Natural killer cell treated with Interleukin-12 subunit alpha and Interleukin-12 subunit beta and Interleukin-15 and Interleukin-18, amount 100 ng/mL, for 72 hours (primary cell): ENCODE measurements around the gene NRP2. TPM values are rescaled to one million over a fixed set of nuclear protein-coding genes. Genes with fewer than 3 reads are reported as not detected.
A peak's percentile ranks its signal among the peaks of the same experiment; 100 is the strongest.

Experiments
- ATAC-seq, 2 donors: fragments of 150-1000 bp; cut with Tn5 transposase in 1 of 2; sonication (Bioruptor Pico), chemical (Tn5 transposase) in 1 of 2; 2 replicates each; pipeline ENCODE4 v1.10.0; 2021
- DNase-seq: peaks from one replicate; pipeline ENCODE4 v3.0.0; 2022; ENCODE audit warnings: low spot score
- H3K27ac Mint-ChIP-seq, 2 donors: 1 replicate in 1 of 2; 2 replicates in 1 of 2; pipeline ENCODE4 v1.8.0; 2022; ENCODE audit warnings: mixed read lengths in 2 of 2, mild to moderate bottlenecking in 1 of 2, moderate library complexity in 1 of 2
- H3K27me3 Mint-ChIP-seq, 2 donors: 1 replicate in 1 of 2; 2 replicates in 1 of 2; pipeline ENCODE4 v1.8.0; 2022; ENCODE audit warnings: mixed read lengths in 2 of 2
- H3K36me3 Mint-ChIP-seq: one replicate; pipeline ENCODE4 v1.8.0; 2022; ENCODE audit warnings: mixed read lengths
- H3K4me1 Mint-ChIP-seq, 2 donors: 1 replicate in 1 of 2; 2 replicates in 1 of 2; pipeline ENCODE4 v1.8.0; 2022; ENCODE audit warnings: low read depth in 2 of 2, mixed read lengths in 2 of 2, mild to moderate bottlenecking in 1 of 2
- H3K4me3 Mint-ChIP-seq: one replicate; pipeline ENCODE4 v1.8.0; 2022; ENCODE audit warnings: mixed read lengths
- H3K9me3 Mint-ChIP-seq: 2 replicates; pipeline ENCODE4 v1.8.0; 2022; ENCODE audit warnings: mixed read lengths
- total RNA-seq, 2 donors: library from RNA; stranded (reverse); gene quantifications; one replicate each; pipeline ENCODE4 v1.2.3, GENCODE V29; 2022

Gene NRP2
- total RNA-seq, 2 donors from 2014 or later, result 1.5 to 2.6 TPM

- DNase-seq, result no peak
- no peak overlapping the region for H3K4me3 Mint-ChIP-seq
- ATAC-seq, result no peak
- H3K36me3 Mint-ChIP-seq, result no peaks in the 10 kb centered on the region
- no peaks in the 10 kb centered on the region for H3K9me3 Mint-ChIP-seq
- peaks cover 7 to 20% of the 10 kb centered on the region in 2 donors for H3K27me3 Mint-ChIP-seq
- H3K4me1 Mint-ChIP-seq, result no peaks in the 10 kb centered on the region
- no peak overlapping the region for H3K27ac Mint-ChIP-seq
Measured at GRCh38 chr2:205651719-205652118, 30.6 kb upstream of the NRP2 start.

- ATAC-seq, result peak in 1 of 2 donors; percentile 45
- Mint-ChIP-seq H3K4me3 (no peak overlapping the region), H3K9me3 (no peaks in the 10 kb centered on the region), H3K27me3 (peaks cover 7 to 17% of the 10 kb centered on the region in 2 donors), H3K36me3 (no peaks in the 10 kb centered on the region), H3K27ac (no peak overlapping the region), H3K4me1 (peaks cover 0 to 2% of the 10 kb centered on the region in 2 donors)
- no peak for DNase-seq
Measured at GRCh38 chr2:205654878-205655605, 27.3 kb upstream of the NRP2 start.

GRCh38 chr2:205655779-205656456 lies 26.4 kb upstream of the NRP2 start:
- no peak overlapping the region for H3K27ac Mint-ChIP-seq

GRCh38 chr2:205656461-205656860 lies 25.8 kb upstream of the NRP2 start:
- no peak for ATAC-seq
- H3K27me3 Mint-ChIP-seq, result peaks cover 10 to 23% of the 10 kb centered on the region in 2 donors
- H3K36me3 Mint-ChIP-seq, result no peaks in the 10 kb centered on the region
- H3K27ac Mint-ChIP-seq, result no peak overlapping the region
- DNase-seq, result no peak
- H3K4me1 Mint-ChIP-seq, result peaks cover 10 to 12% of the 10 kb centered on the region in 2 donors
- no peaks in the 10 kb centered on the region for H3K9me3 Mint-ChIP-seq
- no peak overlapping the region for H3K4me3 Mint-ChIP-seq

More at GRCh38 chr2:205655779-205656456, 26.4 kb upstream of the NRP2 start:
- peaks cover 8 to 10% of the 10 kb centered on the region in 2 donors for H3K4me1 Mint-ChIP-seq
- no peak overlapping the region for H3K4me3 Mint-ChIP-seq
- no peak for ATAC-seq
- H3K36me3 Mint-ChIP-seq, result no peaks in the 10 kb centered on the region
- no peaks in the 10 kb centered on the region for H3K9me3 Mint-ChIP-seq
- peaks cover 10 to 26% of the 10 kb centered on the region in 2 donors for H3K27me3 Mint-ChIP-seq
- no peak for DNase-seq

- Mint-ChIP-seq H3K4me1 (peaks cover 10 to 12% of the 10 kb centered on the region in 2 donors), H3K4me3 (no peak overlapping the region), H3K27ac (no peak overlapping the region), H3K36me3 (no peaks in the 10 kb centered on the region), H3K27me3 (peaks cover 10 to 18% of the 10 kb centered on the region in 2 donors), H3K9me3 (no peaks in the 10 kb centered on the region)
- ATAC-seq, result no peak
- no peak for DNase-seq
Measured at GRCh38 chr2:205656941-205657340, 25.4 kb upstream of the NRP2 start.

GRCh38 chr2:205657579-205657978 lies 24.7 kb upstream of the NRP2 start:
- H3K4me3 Mint-ChIP-seq, result no peak overlapping the region
- no peaks in the 10 kb centered on the region for H3K9me3 Mint-ChIP-seq
- ATAC-seq (no peak), DNase-seq (no peak)
- no peak overlapping the region for H3K27ac Mint-ChIP-seq
- H3K27me3 Mint-ChIP-seq, result peaks cover 10 to 18% of the 10 kb centered on the region in 2 donors
- no peaks in the 10 kb centered on the region for H3K36me3 Mint-ChIP-seq
- peaks cover 10 to 12% of the 10 kb centered on the region in 2 donors for H3K4me1 Mint-ChIP-seq

GRCh38 chr2:205658068-205658467 lies 24.2 kb upstream of the NRP2 start:
- Mint-ChIP-seq H3K27me3 (peaks cover 10 to 15% of the 10 kb centered on the region in 2 donors), H3K9me3 (no peaks in the 10 kb centered on the region), H3K27ac (no peak overlapping the region), H3K4me1 (peaks cover 10 to 12% of the 10 kb centered on the region in 2 donors), H3K36me3 (no peaks in the 10 kb centered on the region), H3K4me3 (no peak overlapping the region)
- DNase-seq, result no peak
- ATAC-seq, result no peak

- no peaks in the 10 kb centered on the region for H3K9me3 Mint-ChIP-seq
- H3K27me3 Mint-ChIP-seq, result peaks cover 10 to 12% of the 10 kb centered on the region in 2 donors
- H3K36me3 Mint-ChIP-seq, result no peaks in the 10 kb centered on the region
- no peak overlapping the region for H3K27ac Mint-ChIP-seq
- peaks cover 10 to 12% of the 10 kb centered on the region in 2 donors for H3K4me1 Mint-ChIP-seq
- no peak overlapping the region for H3K4me3 Mint-ChIP-seq
- DNase-seq (no peak), ATAC-seq (no peak)
Measured at GRCh38 chr2:205658572-205658971, 23.7 kb upstream of the NRP2 start.

GRCh38 chr2:205659922-205660321 lies 22.4 kb upstream of the NRP2 start:
- ATAC-seq (no peak), DNase-seq (no peak)
- no peak overlapping the region for H3K27ac Mint-ChIP-seq
- H3K27me3 Mint-ChIP-seq, result peaks cover 8 to 12% of the 10 kb centered on the region in 2 donors
- H3K36me3 Mint-ChIP-seq, result no peaks in the 10 kb centered on the region
- H3K9me3 Mint-ChIP-seq, result no peaks in the 10 kb centered on the region
- peaks cover 10 to 12% of the 10 kb centered on the region in 2 donors for H3K4me1 Mint-ChIP-seq
- no peak overlapping the region for H3K4me3 Mint-ChIP-seq

GRCh38 chr2:205660521-205661124 lies 21.7 kb upstream of the NRP2 start:
- Mint-ChIP-seq H3K27ac (no peak overlapping the region), H3K27me3 (peaks cover 4 to 12% of the 10 kb centered on the region in 2 donors), H3K4me3 (no peak overlapping the region), H3K36me3 (no peaks in the 10 kb centered on the region), H3K4me1 (peaks cover 10 to 12% of the 10 kb centered on the region in 2 donors), H3K9me3 (no peaks in the 10 kb centered on the region)
- DNase-seq (no peak), ATAC-seq (no peak)

- Mint-ChIP-seq H3K9me3 (no peaks in the 10 kb centered on the region), H3K36me3 (no peaks in the 10 kb centered on the region), H3K4me3 (no peak overlapping the region), H3K27ac (no peak overlapping the region), H3K4me1 (peaks cover 10 to 12% of the 10 kb centered on the region in 2 donors), H3K27me3 (peaks cover 4 to 12% of the 10 kb centered on the region in 2 donors)
- DNase-seq, result no peak
- no peak for ATAC-seq
Measured at GRCh38 chr2:205661281-205661680, 21.0 kb upstream of the NRP2 start.

GRCh38 chr2:205662206-205662965 lies 19.9 kb upstream of the NRP2 start:
- H3K4me1 Mint-ChIP-seq, result peaks cover 10 to 12% of the 10 kb centered on the region in 2 donors
- no peak overlapping the region for H3K27ac Mint-ChIP-seq
- H3K9me3 Mint-ChIP-seq, result no peaks in the 10 kb centered on the region
- H3K36me3 Mint-ChIP-seq, result no peaks in the 10 kb centered on the region
- H3K4me3 Mint-ChIP-seq, result no peak overlapping the region
- peaks cover 5 to 15% of the 10 kb centered on the region in 2 donors for H3K27me3 Mint-ChIP-seq
- DNase-seq (no peak), ATAC-seq (no peak)

- Mint-ChIP-seq H3K27me3 (peaks cover 13 to 33% of the 10 kb centered on the region in 2 donors), H3K4me3 (no peak overlapping the region), H3K27ac (no peak overlapping the region), H3K36me3 (no peaks in the 10 kb centered on the region), H3K4me1 (peaks cover 3% of the 10 kb centered on the region in 2 donors), H3K9me3 (no peaks in the 10 kb centered on the region)
- ATAC-seq (no peak), DNase-seq (no peak)
Measured at GRCh38 chr2:205665791-205666190, 16.5 kb upstream of the NRP2 start.
